ENCODE measurements around the gene EDA. TPM values are rescaled to one million over a fixed set of nuclear protein-coding genes. Genes with fewer than 3 reads are reported as not detected.
"Not testable (repeated sequence)": the region's sequence is repeated elsewhere in the genome, so short reads cannot be mapped to it uniquely, and the experiment has no call there.

The EDA gene
- total RNA-seq, 2 experiments from 2014 or later, result 3.3 to 4.2 TPM

- Mint-ChIP-seq H3K36me3 (no peaks in the 10 kb centered on the region), H3K27me3 (no peaks in the 10 kb centered on the region), H3K9me3 (no peaks in the 10 kb centered on the region), H3K27ac (no peak overlapping the region), H3K4me1 (ENCODE audit: low read depth) (peaks cover 4% of the 10 kb centered on the region), H3K4me3 (no peak overlapping the region)
- CTCF ChIA-PET, result no interaction called here
- DNase-seq, result no peak
- POLR2A ChIA-PET, result no interaction called here
- intact Hi-C loops (cut with micrococcal nuclease), result no loop called here
Observed at GRCh38 chrX:69987691-69988090, 371.8 kb downstream of the EDA start.

- intact Hi-C loops (cut with micrococcal nuclease), result no loop called here
- H3K27ac Mint-ChIP-seq, result no peak overlapping the region
- no peak overlapping the region for H3K4me3 Mint-ChIP-seq
- ChIA-PET POLR2A (no interaction called here), CTCF (interaction anchor here (1.0 kb wide), 1 partner anchor 41 kb away, joined by 6 read pairs; no protein-coding TSS in a partner anchor)
- peak; percentile 53 for DNase-seq
- no peaks in the 10 kb centered on the region for H3K9me3 Mint-ChIP-seq
- no peaks in the 10 kb centered on the region for H3K36me3 Mint-ChIP-seq
- H3K4me1 Mint-ChIP-seq (ENCODE audit: low read depth), result peaks cover 4% of the 10 kb centered on the region
- no peaks in the 10 kb centered on the region for H3K27me3 Mint-ChIP-seq
Observed at GRCh38 chrX:69988955-69989394, 373.1 kb downstream of the EDA start.

DNA sequence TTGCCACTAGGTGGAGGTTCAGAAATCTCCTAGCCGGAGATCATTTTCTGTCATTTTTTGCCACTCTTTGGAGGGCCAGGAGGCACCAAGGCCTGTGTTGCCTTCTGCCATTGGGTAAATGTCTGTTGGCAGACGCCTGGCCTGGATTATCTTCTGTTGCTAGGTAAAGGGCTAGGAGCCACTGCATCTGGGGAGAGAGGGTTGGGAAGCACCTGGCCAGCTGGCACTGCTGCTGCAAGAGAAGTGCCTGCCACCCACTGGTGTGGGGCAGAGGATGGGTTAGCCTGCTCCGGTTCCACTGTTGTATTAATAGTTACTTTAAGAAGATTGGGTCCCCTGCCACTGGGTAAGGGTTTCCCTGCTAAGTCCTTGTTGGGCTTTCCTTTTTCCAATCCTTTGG, 375.8 kb downstream of the EDA start:
- Mint-ChIP-seq H3K36me3 (no peaks in the 10 kb centered on the region), H3K9me3 (no peaks in the 10 kb centered on the region), H3K27me3 (no peaks in the 10 kb centered on the region), H3K4me3 (no peak overlapping the region), H3K4me1 (ENCODE audit: low read depth) (peaks cover 4% of the 10 kb centered on the region), H3K27ac (no peak overlapping the region)
- CTCF ChIA-PET, result no interaction called here
- POLR2A ChIA-PET, result no interaction called here
- DNase-seq, result no peak
- intact Hi-C loops (cut with micrococcal nuclease), result no loop called here

DNA sequence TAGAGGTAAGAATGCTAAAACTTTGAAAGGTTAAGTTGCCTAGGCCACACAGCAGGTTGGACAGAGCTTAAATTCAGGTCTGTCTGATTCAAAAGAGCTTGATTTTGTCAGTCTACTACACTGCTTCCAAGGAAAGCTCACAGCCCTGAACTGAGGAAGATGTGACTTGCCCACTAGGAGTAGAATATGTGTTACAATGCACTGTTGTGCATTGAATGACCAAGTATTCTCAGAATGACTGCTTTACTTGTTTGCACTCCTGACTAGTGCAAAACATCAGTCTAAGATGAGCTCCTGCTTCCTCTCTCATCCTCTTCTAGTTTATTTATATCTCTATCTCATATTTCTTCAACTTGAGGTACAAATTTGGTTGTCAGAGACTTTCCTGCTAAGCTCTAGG, 377.6 kb downstream of the EDA start:
- H3K9me3 Mint-ChIP-seq, result peaks cover 6% of the 10 kb centered on the region
- H3K36me3 Mint-ChIP-seq, result peaks cover 2% of the 10 kb centered on the region
- no peaks in the 10 kb centered on the region for H3K27me3 Mint-ChIP-seq
- POLR2A ChIA-PET, result no interaction called here
- no peak overlapping the region for H3K27ac Mint-ChIP-seq
- no peaks in the 10 kb centered on the region for H3K4me1 Mint-ChIP-seq (ENCODE audit: low read depth)
- no peak overlapping the region for H3K4me3 Mint-ChIP-seq
- DNase-seq, result no peak
- intact Hi-C loops (cut with micrococcal nuclease), result no loop called here
- CTCF ChIA-PET, result no interaction called here

DNA sequence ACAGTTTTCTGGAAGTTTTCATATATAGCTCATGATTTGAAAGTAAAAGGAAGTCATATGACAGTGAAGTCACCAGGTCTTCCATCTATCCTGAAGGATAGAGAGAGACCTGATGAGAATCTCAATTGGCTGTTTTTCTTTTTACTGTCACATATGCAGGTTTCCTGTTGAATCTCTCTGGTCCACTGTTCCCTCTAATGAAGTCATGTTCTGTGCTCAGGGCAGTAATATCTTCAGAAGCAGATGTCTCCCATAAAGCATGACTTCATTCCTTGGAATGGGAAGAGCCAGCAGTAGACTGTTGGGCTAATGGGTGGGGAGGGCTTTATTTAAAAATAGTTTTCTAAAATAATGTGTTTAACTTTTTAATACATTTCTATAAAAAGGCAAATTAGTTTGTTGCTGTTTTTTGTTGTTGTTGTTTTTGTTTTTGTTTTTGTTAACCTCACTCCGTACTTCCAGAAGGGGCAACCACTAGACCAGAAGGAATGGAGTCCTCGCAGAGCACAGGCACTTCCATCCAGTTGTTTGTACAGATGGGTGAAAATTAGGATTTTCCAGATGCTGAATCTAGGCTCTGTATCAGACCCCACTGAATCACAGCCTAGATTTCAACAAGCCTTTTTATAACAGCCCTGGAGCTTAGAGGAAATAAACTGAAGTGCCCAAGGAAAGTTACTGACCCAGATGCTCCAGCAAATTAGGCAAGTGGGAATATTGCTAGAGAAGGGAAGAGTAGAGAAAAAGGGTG, 379.6 kb downstream of the EDA start:
- no peaks in the 10 kb centered on the region for H3K4me1 Mint-ChIP-seq (ENCODE audit: low read depth)
- intact Hi-C loops (cut with micrococcal nuclease), result no loop called here
- POLR2A ChIA-PET, result no interaction called here
- no peak overlapping the region for H3K27ac Mint-ChIP-seq
- peaks cover 5% of the 10 kb centered on the region for H3K36me3 Mint-ChIP-seq
- no peaks in the 10 kb centered on the region for H3K27me3 Mint-ChIP-seq
- H3K4me3 Mint-ChIP-seq, result no peak overlapping the region
- CTCF ChIA-PET, result no interaction called here
- DNase-seq, result no peak
- H3K9me3 Mint-ChIP-seq, result peaks cover 6% of the 10 kb centered on the region

DNA sequence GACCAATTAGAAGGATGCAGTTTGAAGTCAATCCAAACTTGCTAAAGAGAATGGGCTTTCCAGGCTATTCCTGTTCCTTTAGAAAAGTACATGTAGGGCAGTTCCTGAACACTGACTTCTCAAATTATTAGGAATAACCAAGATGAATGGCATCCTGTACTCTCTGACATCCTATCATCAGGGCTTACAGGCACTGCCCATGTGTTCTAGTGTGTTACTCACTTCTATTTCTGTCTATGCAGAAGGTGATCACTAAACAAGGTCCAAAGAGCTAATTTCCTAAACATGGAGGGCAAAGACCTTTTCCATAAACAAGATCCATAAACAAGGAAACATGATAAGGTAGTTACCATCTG, 380.2 kb downstream of the EDA start:
- intact Hi-C loops (cut with micrococcal nuclease), result no loop called here
- Mint-ChIP-seq H3K27ac (no peak overlapping the region), H3K4me3 (no peak overlapping the region), H3K27me3 (no peaks in the 10 kb centered on the region), H3K9me3 (peaks cover 6% of the 10 kb centered on the region), H3K36me3 (peaks cover 5% of the 10 kb centered on the region), H3K4me1 (ENCODE audit: low read depth) (no peaks in the 10 kb centered on the region)
- no peak for DNase-seq
- ChIA-PET CTCF (no interaction called here), POLR2A (no interaction called here)

DNA sequence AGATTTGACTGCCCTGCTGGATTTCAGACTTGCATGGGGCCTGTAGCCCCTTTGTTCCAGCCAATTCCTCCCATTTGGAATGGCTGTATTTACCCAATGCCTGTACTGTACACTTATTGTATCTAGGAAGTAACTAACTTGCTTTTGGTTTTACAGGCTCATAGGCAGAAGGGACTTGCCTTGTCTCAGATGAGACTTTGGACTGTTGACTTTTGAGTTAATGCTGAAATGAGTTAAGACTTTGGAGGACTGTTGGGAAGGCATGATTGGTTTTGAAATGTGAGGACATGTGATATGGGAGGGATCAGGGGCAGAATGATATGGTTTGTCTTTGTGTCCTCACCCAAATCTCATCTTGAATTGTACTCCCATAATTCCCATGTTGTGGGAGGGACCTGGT, 382.4 kb downstream of the EDA start:
- H3K4me3 Mint-ChIP-seq; H3K4me1 Mint-ChIP-seq (ENCODE audit: low read depth); intact Hi-C loops (cut with micrococcal nuclease); H3K36me3 Mint-ChIP-seq; H3K27me3 Mint-ChIP-seq; CTCF ChIA-PET; POLR2A ChIA-PET; DNase-seq; H3K9me3 Mint-ChIP-seq; H3K27ac Mint-ChIP-seq: not testable (repeated sequence)

- no peak overlapping the region for H3K4me3 Mint-ChIP-seq
- H3K36me3 Mint-ChIP-seq, result peaks cover 5% of the 10 kb centered on the region
- peaks cover 6% of the 10 kb centered on the region for H3K9me3 Mint-ChIP-seq
- no peak overlapping the region for H3K27ac Mint-ChIP-seq
- ChIA-PET POLR2A (no interaction called here), CTCF (no interaction called here)
- DNase-seq, result no peak
- intact Hi-C loops (cut with micrococcal nuclease), result no loop called here
- peaks cover 2% of the 10 kb centered on the region for H3K4me1 Mint-ChIP-seq (ENCODE audit: low read depth)
- no peaks in the 10 kb centered on the region for H3K27me3 Mint-ChIP-seq
Observed at GRCh38 chrX:70001269-70001668, 385.4 kb downstream of the EDA start.

GRCh38 chrX:70001708-70002341, 385.9 kb downstream of the EDA start:
- DNase-seq, result no peak
- ChIA-PET CTCF (no interaction called here), POLR2A (no interaction called here)
- Mint-ChIP-seq H3K4me1 (ENCODE audit: low read depth) (peaks cover 2% of the 10 kb centered on the region), H3K27me3 (no peaks in the 10 kb centered on the region), H3K4me3 (no peak overlapping the region), H3K27ac (no peak overlapping the region), H3K36me3 (peaks cover 5% of the 10 kb centered on the region), H3K9me3 (peaks cover 5% of the 10 kb centered on the region)
- intact Hi-C loops (cut with micrococcal nuclease), result no loop called here

DNA sequence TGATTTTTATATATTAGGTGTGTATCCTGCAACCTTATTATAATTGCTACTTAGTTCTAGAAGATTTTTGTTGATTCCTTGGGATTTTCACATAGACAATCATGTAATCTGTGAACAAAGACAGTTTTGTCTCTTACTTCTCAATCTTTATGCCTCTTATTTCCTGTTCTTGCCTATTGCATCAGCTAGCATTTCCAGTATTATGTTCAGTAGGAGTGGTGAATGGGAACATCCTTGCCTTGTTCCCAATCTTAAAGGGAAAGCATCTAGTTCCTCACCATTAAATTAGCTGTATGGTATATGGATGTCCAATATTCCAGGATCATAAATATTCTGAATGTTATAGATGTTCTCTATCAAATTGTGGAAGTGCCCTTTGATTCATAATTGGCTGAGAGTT, 392.0 kb downstream of the EDA start:
- Mint-ChIP-seq H3K9me3 (no peaks in the 10 kb centered on the region), H3K36me3 (no peaks in the 10 kb centered on the region)
- POLR2A ChIA-PET, result no interaction called here

GRCh38 chrX:70009049-70009448, 393.1 kb downstream of the EDA start:
- DNase-seq, result no peak
- Mint-ChIP-seq H3K27me3 (no peaks in the 10 kb centered on the region), H3K4me1 (ENCODE audit: low read depth) (peaks cover under 1% of the 10 kb centered on the region)

More for the DNA sequence above, 392.0 kb downstream of the EDA start:
- Mint-ChIP-seq H3K27ac (no peak overlapping the region), H3K27me3 (no peaks in the 10 kb centered on the region), H3K4me1 (ENCODE audit: low read depth) (no peaks in the 10 kb centered on the region), H3K4me3 (no peak overlapping the region)
- CTCF ChIA-PET, result no interaction called here
- intact Hi-C loops (cut with micrococcal nuclease), result no loop called here
- no peak for DNase-seq

DNA sequence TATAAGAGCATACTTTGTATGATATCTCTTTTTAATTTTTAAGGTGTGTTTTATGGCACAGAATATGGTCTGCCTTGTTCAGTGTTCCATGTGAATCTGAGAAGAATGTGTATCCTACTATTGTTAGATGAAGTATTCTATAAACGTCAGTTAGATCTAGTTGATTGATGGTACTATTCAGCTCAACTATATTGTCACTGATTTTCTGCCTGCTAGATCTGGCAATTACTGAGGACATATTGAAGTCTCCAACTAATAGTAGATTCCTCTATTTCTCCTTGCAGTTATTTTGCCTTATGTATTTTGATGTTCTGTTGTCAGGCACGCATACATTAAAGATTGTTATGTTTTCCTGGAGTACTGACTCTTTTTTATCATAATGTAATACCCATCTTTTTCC, 394.1 kb downstream of the EDA start:
- no peak for DNase-seq
- Mint-ChIP-seq H3K4me3 (no peak overlapping the region), H3K27me3 (no peaks in the 10 kb centered on the region), H3K36me3 (no peaks in the 10 kb centered on the region), H3K27ac (no peak overlapping the region), H3K9me3 (no peaks in the 10 kb centered on the region), H3K4me1 (ENCODE audit: low read depth) (peaks cover 2% of the 10 kb centered on the region)
- CTCF ChIA-PET, result no interaction called here
- intact Hi-C loops (cut with micrococcal nuclease), result no loop called here
- POLR2A ChIA-PET, result no interaction called here

More at GRCh38 chrX:70009049-70009448, 393.1 kb downstream of the EDA start:
- ChIA-PET POLR2A (no interaction called here), CTCF (no interaction called here)
- intact Hi-C loops (cut with micrococcal nuclease), result no loop called here
- H3K4me3 Mint-ChIP-seq, result no peak overlapping the region
- no peaks in the 10 kb centered on the region for H3K9me3 Mint-ChIP-seq
- no peak overlapping the region for H3K27ac Mint-ChIP-seq
- H3K36me3 Mint-ChIP-seq, result no peaks in the 10 kb centered on the region

- Mint-ChIP-seq H3K27me3 (no peaks in the 10 kb centered on the region), H3K4me3 (no peak overlapping the region), H3K4me1 (ENCODE audit: low read depth) (peaks cover 24% of the 10 kb centered on the region), H3K27ac (no peak overlapping the region), H3K9me3 (no peaks in the 10 kb centered on the region), H3K36me3 (peaks cover 3% of the 10 kb centered on the region)
- POLR2A ChIA-PET, result no interaction called here
- intact Hi-C loops (cut with micrococcal nuclease), result no loop called here
- CTCF ChIA-PET, result interaction anchor here (1.7 kb wide), 1 partner anchor 510 kb away, joined by 4 read pairs; no protein-coding TSS in a partner anchor
- DNase-seq, result no peak
Observed at GRCh38 chrX:70012756-70013155, 396.8 kb downstream of the EDA start.

Data from activated CD4-positive, alpha-beta memory T cell treated with anti-CD3 and anti-CD28 coated beads for 36 hours (primary cell).